ENCODE results near the gene DEPDC7.

GRCh38 chr11:33063326-33063881, 47.7 kb downstream of the DEPDC7 start:
- TF ChIP-seq CTCF (IDR thresholded peaks at IDR 0.05; ENCODE audit: low read depth, low read length, poor library complexity, severe bottlenecking) (no peak), EZH2phosphoT487 (IDR thresholded peaks at IDR 0.05; ENCODE audit: borderline replicate concordance, low read length) (no peak)

All from DOHH2 (cell line).